Skin epidermis (tissue), 12 donors: Measurements from ENCODE around the gene WNT9A.

Source experiments
- H3K27ac ChIP-seq, 21 experiments: fragments of 200-600 bp; sonication (generic) in 11 of 21; one replicate each; pipeline ENCODE4 v1.5.0; 2020; ENCODE audit warnings: mild to moderate bottlenecking in 3 of 21, inconsistent platforms in 2 of 21, moderate library complexity in 2 of 21
- H3K4me3 ChIP-seq, 7 experiments: fragments of 200-600 bp; sonication (generic) in 2 of 7; one replicate each; pipeline ENCODE4 v1.5.0; 2020; ENCODE audit warnings: inconsistent platforms in 2 of 7, mild to moderate bottlenecking in 2 of 7, moderate library complexity in 1 of 7

WNT9A gene

GRCh38 chr1:227926216-227926791, 21.4 kb downstream of the WNT9A start:
- H3K4me3 ChIP-seq, result no peak overlapping the region
- H3K27ac ChIP-seq, result no peak overlapping the region

- Histone ChIP-seq H3K4me3 (no peak overlapping the region), H3K27ac (no peak overlapping the region)
Observed at GRCh38 chr1:227925582-227926198, 22.0 kb downstream of the WNT9A start.

- Histone ChIP-seq H3K4me3 (no peak overlapping the region), H3K27ac (no peak overlapping the region)
Observed at GRCh38 chr1:227924833-227925574, 22.7 kb downstream of the WNT9A start.

DNA sequence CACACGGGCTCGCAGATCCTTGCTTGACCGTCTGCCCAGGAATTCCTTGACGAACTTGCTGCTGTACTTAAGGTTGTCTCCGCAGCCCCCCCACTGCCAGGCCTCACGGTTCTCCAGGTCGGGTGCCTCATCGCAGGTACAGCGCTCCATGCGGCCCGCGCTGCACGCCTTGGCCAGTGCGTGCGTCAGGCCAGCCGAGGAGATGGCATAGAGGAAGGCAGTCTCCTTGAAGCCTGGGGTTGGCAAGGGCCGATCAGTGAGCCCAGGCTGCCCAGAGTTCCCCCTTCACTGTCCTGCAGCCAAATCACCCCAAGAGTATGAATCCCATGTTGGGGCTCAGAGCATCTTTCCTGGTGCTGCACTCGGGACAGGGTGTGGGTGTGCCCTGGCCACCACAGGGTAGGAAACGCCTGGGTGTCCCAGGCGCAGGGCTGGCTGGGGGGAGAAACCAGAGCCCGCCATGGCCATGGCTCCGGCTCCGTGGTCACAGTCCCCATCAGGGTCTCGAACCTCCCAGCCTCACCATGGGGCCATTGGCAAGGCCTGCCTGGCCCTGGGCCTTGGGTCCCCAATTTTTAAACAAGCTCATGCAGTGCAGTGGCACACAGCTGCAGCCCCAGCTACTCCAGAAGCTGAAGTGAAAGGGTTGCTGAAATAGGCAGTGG, 23.4 kb downstream of the WNT9A start:
- H3K27ac ChIP-seq, result no peak overlapping the region
- H3K4me3 ChIP-seq, result no peak overlapping the region

DNA sequence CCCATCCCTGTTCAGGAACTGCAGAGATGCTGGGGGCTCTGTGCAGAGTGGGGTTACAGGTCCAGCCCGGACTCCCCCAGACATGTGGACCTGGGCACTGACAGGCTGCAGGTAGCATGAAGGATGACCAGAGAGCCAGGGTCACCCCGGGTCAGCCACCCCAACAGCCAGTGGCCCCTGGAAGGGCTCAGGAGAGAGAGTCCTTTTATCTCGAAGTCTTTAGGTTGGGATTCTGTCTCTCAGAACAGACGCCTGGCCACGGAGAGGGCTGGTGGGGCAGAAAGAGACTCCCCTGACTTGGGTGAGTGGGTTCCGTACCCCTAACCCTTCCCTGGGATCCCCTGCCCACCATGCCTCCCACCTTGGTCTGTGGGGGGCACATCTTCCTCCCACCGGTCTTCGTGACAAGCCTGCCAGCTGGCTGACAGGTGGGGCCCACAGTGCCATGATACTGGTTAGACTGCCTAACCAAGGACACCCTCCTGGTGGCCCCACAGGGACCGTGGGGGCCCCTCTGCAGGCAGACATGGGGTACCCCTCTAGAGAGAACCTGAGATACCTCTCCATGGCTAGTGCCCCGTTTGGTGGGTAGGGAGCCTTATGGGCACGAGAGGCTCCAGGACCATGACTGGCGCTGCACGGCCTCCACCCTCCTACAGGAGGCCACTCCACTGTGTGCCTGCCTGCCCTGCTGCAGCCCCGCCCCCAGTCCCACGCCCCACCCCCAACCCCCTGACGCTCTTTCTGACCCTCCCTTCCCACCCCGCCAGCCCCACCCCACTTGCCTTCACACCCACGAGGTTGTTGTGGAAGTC, 24.2 kb downstream of the WNT9A start:
- no peak overlapping the region for H3K4me3 ChIP-seq
- no peak overlapping the region for H3K27ac ChIP-seq

- Histone ChIP-seq H3K4me3 (no peak overlapping the region), H3K27ac (no peak overlapping the region)
Observed at GRCh38 chr1:227922501-227923352, 25.0 kb downstream of the WNT9A start.

DNA sequence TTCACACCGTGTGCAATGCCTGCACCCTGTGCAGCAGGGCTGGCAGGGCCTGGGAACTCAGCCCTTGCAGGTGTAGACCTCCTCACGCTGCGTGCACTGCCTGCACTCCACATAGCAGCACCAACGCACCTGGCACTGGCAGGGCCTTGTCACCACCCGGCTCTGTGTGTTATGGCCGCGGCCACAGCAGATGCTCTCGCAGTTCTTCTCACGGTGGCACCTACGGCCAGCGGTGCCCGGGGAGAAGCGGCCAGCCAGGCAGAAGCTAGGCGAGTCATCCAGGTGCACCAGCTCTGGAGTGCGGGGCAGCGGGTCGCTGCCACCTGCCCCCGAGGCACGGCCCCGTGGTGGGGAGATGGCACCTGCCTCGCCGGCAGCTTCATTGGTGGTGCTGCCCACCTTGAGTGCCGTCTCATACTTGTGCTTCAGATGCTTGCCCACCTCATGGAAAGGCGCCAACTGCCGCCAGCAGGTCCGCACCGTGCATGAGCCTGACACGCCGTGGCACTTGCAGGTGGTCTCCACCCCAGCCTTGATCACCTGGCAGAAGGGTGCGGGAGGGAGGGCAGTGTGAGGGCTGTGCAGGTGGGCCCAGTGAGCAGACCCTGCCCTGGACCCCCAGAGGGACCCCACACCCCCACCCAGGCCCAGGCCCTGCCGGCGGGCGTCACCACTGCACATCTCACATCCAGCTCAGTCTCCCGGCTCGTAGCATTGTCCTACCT, 26.1 kb downstream of the WNT9A start:
- no peak overlapping the region for H3K4me3 ChIP-seq
- H3K27ac ChIP-seq, result no peak overlapping the region

- no peak overlapping the region for H3K4me3 ChIP-seq
- no peak overlapping the region for H3K27ac ChIP-seq
Observed at GRCh38 chr1:227920896-227921295, 26.8 kb downstream of the WNT9A start.

DNA sequence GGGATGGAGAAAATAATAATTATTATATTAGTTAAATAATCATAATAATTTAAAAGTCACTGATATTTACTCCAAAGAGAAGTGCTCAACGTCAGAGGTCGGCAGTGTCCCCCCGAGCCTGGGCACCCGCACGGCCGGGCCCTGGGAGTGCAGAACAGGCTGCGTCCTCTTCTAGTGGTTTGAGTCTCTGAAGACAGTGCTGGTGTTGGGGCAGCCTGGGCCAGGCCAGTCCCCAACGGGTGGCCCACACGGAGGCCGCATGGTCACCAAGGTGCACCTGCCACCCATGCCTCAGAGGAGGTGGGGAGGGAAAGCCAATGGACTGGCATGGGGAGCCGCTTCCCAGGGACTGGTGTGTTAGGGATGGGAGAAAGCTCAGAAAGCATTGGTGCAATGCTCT, 27.3 kb downstream of the WNT9A start:
- H3K4me3 ChIP-seq, result no peak overlapping the region
- H3K27ac ChIP-seq, result no peak overlapping the region

DNA sequence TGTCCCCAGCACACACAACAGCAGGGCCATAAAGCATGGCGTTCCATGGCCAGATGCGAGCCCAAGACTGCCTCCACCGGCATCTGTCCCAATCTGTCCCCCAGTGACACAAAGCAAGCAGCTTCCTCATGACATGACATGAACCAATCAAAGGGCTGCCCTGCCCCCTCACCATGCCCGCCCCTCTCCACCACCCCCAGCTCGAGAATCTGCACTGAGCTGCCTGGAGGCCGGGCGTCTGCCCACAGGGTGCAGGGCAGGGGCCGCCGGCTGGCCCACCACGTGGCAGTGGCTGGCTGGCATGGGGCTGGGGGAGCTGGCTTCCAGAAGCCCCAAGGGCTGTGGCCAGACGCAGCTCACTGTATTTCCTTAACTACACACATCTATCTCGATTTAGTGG, 27.8 kb downstream of the WNT9A start:
- no peak overlapping the region for H3K4me3 ChIP-seq
- no peak overlapping the region for H3K27ac ChIP-seq

DNA sequence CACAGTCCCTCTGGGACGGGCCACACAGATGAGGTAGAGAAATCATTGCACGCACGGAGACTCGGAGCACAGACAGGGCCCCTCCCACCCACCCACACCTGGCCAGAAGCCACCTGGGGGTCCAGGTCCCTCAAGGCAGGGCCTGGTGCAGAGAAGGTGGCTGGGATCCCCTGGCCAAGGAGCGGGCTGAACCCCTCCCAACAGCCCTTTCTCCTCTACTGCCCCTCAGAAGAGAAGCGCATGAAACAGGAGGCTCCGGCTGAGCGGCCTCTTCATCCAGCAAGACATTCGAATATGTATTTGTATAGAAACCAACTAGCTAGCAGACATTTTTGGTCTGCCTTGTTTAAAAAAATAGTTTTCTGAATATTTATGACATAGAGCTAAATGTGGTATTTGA, 29.0 kb downstream of the WNT9A start:
- H3K27ac ChIP-seq, result no peak overlapping the region
- no peak overlapping the region for H3K4me3 ChIP-seq

- no peak overlapping the region for H3K4me3 ChIP-seq
- no peak overlapping the region for H3K27ac ChIP-seq
Observed at GRCh38 chr1:227918083-227918700, 29.5 kb downstream of the WNT9A start.

DNA sequence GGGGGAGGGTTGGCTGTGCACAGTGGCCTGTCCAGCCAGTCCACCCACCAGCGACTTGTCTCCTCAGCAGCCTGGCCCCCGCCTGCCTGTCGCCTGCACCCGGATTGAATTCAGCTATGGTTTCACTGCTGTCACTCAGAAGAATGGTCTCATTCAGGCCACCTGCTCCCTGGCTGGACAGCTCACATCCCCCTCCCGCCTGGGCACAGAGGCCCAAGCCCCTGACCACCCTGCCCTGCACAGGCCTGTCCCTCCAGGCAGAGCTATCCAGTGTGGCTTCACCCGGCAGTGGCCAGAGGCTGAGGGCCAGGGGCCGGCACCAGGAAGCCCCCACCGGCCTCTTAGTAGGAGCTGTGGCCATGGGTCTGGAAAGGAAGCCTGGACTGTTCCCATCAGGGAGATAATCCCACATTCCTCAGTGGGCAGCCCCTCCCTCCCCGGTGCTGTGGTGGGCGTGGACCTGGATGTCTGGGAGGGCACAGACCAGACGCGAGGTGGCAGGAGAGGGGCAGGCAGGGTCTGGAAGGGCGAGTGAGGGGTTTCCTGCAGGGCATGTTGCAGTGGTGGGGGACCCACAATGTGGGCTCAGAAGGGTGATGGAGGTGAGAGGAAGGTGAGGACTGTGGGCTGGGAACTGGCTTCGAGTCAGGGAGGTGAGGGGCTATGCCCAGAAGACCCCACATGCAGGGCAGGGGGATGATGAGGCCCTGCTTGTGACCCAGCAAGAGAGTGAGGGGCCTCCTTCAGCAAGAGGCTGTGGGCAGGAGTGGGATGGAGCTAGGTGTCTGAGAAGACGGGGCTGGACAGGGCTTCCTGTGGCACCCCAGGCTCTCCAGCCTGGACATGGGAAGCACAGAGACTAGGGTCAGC, 30.4 kb downstream of the WNT9A start:
- Histone ChIP-seq H3K4me3 (no peak overlapping the region), H3K27ac (no peak overlapping the region)

- Histone ChIP-seq H3K27ac (no peak overlapping the region), H3K4me3 (no peak overlapping the region)
Observed at GRCh38 chr1:227916655-227917054, 31.1 kb downstream of the WNT9A start.

DNA sequence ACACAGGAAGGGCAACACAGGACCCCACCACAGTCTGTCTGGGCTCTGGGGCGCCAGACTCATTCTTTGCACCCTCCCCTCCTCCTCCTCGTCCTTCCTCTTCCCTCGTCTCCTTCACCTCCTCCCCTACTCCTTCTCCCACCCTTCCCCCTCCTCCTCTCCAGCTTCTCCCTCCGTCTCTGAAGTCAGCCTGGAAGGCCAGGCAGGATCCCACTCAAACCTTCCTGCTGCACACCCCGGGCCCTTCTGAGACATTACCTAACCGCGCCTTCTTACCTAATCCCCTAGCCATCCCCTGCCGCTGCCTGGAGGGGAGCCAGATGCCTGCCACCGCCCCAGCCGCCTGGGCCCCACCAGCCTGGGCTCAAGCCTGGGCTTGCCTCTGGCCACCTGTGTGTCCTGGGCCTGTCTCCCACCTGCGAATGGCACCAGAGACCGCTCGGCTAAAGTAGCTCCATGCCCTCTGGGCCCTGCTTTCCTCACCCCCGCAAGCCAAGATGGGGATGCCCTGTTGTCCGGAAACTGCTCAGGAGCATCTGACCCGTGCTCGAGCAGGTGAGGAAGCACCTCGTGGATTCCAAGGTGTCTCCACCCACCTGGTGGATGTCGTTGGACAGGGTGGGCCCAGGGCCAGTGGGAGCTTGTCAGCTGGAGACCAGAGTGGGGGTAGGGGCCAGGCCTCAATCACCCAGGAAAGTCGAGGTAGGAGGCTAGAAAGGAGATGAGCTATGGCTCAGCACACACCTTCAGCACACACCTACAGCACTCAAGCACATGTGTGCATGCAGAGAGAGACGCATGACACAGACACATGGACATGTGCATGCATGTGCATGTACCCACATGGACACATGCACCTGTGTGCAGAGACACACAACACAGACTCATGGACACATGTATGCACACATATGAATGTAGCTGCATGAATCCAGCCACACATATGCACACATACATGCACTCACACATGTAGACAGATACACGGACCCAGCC, 31.9 kb downstream of the WNT9A start:
- no peak overlapping the region for H3K4me3 ChIP-seq
- H3K27ac ChIP-seq, result peak overlapping the region in 1 of 21 experiments; percentile 47
